GM12878 (cell line): ENCODE measurements around the gene NMT1. TPM values are rescaled to one million over a fixed set of nuclear protein-coding genes. Genes with fewer than 3 reads are reported as not detected.

Source experiments
- BRCA1 ChIP-seq: IDR thresholded peaks from 2 replicates; pipeline ENCODE4 v1.6.1; 2011; ENCODE audit warnings: low read depth, low read length, improper control_type of control experiment
- CHD1 ChIP-seq: IDR thresholded peaks from 2 replicates; pipeline ENCODE4 v1.6.1; 2012; ENCODE audit warnings: low read depth, low read length, improper control_type of control experiment
- DPF2 ChIP-seq: fragments of 450-650 bp; IDR thresholded peaks from 2 replicates; pipeline ENCODE4 v1.6.1; 2017; ENCODE audit warnings: mild to moderate bottlenecking
- ESRRA ChIP-seq: IDR thresholded peaks from 2 replicates; pipeline ENCODE4 v1.6.1; 2012; ENCODE audit warnings: mild to moderate bottlenecking, low read length, improper control_type of control experiment
- EZH2 ChIP-seq: IDR thresholded peaks from 2 replicates; pipeline ENCODE4 v1.6.1; 2012; ENCODE audit warnings: low read depth, mild to moderate bottlenecking, control low read depth, inconsistent platforms, low read length, borderline replicate concordance; ENCODE audit not compliant: control insufficient read depth
- GABPA ChIP-seq: IDR thresholded peaks from 2 replicates; pipeline ENCODE4 v1.6.1; 2014; ENCODE audit warnings: antibody characterized with exemption, low read depth, mild to moderate bottlenecking, inconsistent platforms
- HCFC1 ChIP-seq: fragments of 150-350 bp; IDR thresholded peaks from 2 replicates; pipeline ENCODE4 v1.6.1; 2014; ENCODE audit warnings: low read length
- HSF1 ChIP-seq: fragments of 150-350 bp; IDR thresholded peaks from 2 replicates; pipeline ENCODE4 v1.6.1; 2014; ENCODE audit warnings: mild to moderate bottlenecking, low read depth, low read length
- IRF3 ChIP-seq: fragments of 450-650 bp; IDR thresholded peaks from 2 replicates; pipeline ENCODE4 v1.6.1; 2014; ENCODE audit warnings: mild to moderate bottlenecking
- IRF4 ChIP-seq: IDR thresholded peaks from 2 replicates; pipeline ENCODE4 v1.6.1; 2011; ENCODE audit warnings: low read depth, low read length
- MEF2A ChIP-seq: IDR thresholded peaks from 2 replicates; pipeline ENCODE4 v1.6.1; 2011; ENCODE audit warnings: low read depth, mild to moderate bottlenecking, low read length, moderate library complexity; ENCODE audit not compliant: insufficient read depth
- MTA3 ChIP-seq: IDR thresholded peaks from 2 replicates; pipeline ENCODE4 v1.6.1; 2012; ENCODE audit warnings: low read length, inconsistent platforms, borderline replicate concordance
- NR2C1 ChIP-seq: fragments of 450-650 bp; IDR thresholded peaks from 2 replicates; pipeline ENCODE4 v1.6.1; 2017; ENCODE audit warnings: antibody characterized with exemption, mild to moderate bottlenecking, moderate library complexity
- RAD21 ChIP-seq: IDR thresholded peaks from 2 replicates; pipeline ENCODE4 v1.6.1; 2011; ENCODE audit warnings: mild to moderate bottlenecking, low read depth, low read length, moderate library complexity; ENCODE audit not compliant: insufficient read depth
- SIX5 ChIP-seq: IDR thresholded peaks from 2 replicates; pipeline ENCODE4 v1.6.1; 2011; ENCODE audit warnings: mild to moderate bottlenecking, low read depth, low read length, moderate library complexity; ENCODE audit not compliant: severe bottlenecking
- SKIL ChIP-seq: fragments of 450-650 bp; IDR thresholded peaks from 2 replicates; pipeline ENCODE4 v1.6.1; 2017; ENCODE audit warnings: mild to moderate bottlenecking, low read depth, inconsistent platforms; ENCODE audit not compliant: poor library complexity, severe bottlenecking
- SPI1 ChIP-seq: IDR thresholded peaks from 2 replicates; pipeline ENCODE4 v1.6.1; 2011; ENCODE audit warnings: low read depth, mild to moderate bottlenecking, low read length, moderate library complexity, borderline replicate concordance; ENCODE audit not compliant: insufficient read depth
- SUPT20H ChIP-seq: IDR thresholded peaks from 2 replicates; pipeline ENCODE4 v1.6.1; 2011; ENCODE audit warnings: low read depth, mild to moderate bottlenecking, low read length, moderate library complexity, borderline replicate concordance; ENCODE audit not compliant: control insufficient read depth
- TAF1 ChIP-seq: IDR thresholded peaks from 2 replicates; pipeline ENCODE4 v1.6.1; 2011; ENCODE audit warnings: mild to moderate bottlenecking, low read depth, low read length, borderline replicate concordance
- TCF7 ChIP-seq: IDR thresholded peaks from 2 replicates; pipeline ENCODE4 v1.6.1; 2014; ENCODE audit warnings: antibody characterized with exemption, borderline replicate concordance
- USF2 ChIP-seq: IDR thresholded peaks from 2 replicates; pipeline ENCODE4 v1.6.1; 2011; ENCODE audit warnings: low read depth, low read length, improper control_type of control experiment, borderline replicate concordance
- ZNF274 ChIP-seq: IDR thresholded peaks from one replicate; pipeline ENCODE4 v1.8.0; 2011; ENCODE audit not compliant: insufficient read length, insufficient read depth
- polyA plus RNA-seq, 11 experiments: library from polyadenylated mRNA; depleted of rRNA in 4 of 11; unstranded in 6 of 11; stranded (reverse) in 5 of 11; fragments of >200 nt; fragmentation: Nextera tagmentation in 4 of 11; fragmentation: Illumina TruSeq in 1 of 11; extraction: Ambion mirVana in 4 of 11; extraction: Trizol in 1 of 11; gene quantifications; 1 replicate in 1 of 11; 2 replicates in 10 of 11; pipeline versions ENCODE4 v1.2.1 to v1.2.3, GENCODE V29; 2011 to 2016; ENCODE audit warnings: inconsistent platforms in 2 of 11, missing spikeins in 2 of 11, low read depth in 1 of 11
- total RNA-seq, 4 experiments: library from RNA; depleted of rRNA in 3 of 4; stranded (reverse); fragments of >200 nt in 3 of 4; fragmentation: Illumina TruSeq in 1 of 4; extraction: Trizol in 1 of 4; gene quantifications; 2 replicates each; pipeline versions ENCODE4 v1.2.1 to v1.2.3, GENCODE V29; 2013 to 2021

Gene NMT1
- total and polyA plus RNA-seq, 10 of the 15 experiments (the other 5 are each of a cell fraction or from before 2014, with no cell fraction given) = 96.7 to 395 (median 222) TPM

- TF ChIP-seq EZH2 (no peak), BRCA1 (no peak), NR2C1 (no peak), USF2 (no peak), SUPT20H (no peak), SIX5 (no peak), TCF7 (no peak), IRF3 (no peak), IRF4 (peak; percentile 56; the same call in 1 of the 2 replicates), SKIL (no peak), HSF1 (no peak), GABPA (no peak), MTA3 (no peak), ZNF274 (no peak), DPF2 (no peak), ESRRA (no peak), MEF2A (no peak), RAD21 (peak; percentile 70), SPI1 (no peak), HCFC1 (no peak), CHD1 (no peak), TAF1 (no peak)
Measured at GRCh38 chr17:45098869-45099616, 37.9 kb downstream of the NMT1 start (continued).
